HepG2 (cell line): Measurements from ENCODE around the gene NUTF2. TPM values are rescaled to one million over a fixed set of nuclear protein-coding genes. Genes with fewer than 3 reads are reported as not detected.

ENCODE experiments used
- ATAC-seq: fragments of 200-7000 bp; cut with Tn5 transposase; 3 replicates; pipeline ENCODE4 v1.9.1; 2020; ENCODE audit warnings: mild to moderate bottlenecking, moderate library complexity
- BruUV-seq: library from RNA; stranded (reverse); fragments of 400-500 nt; replicated peaks from 2 replicates; lab custom pipeline; 2021; lab: Mats Ljungman, UMichigan
- CTCF ChIA-PET: fragments of 300-600 bp; formaldehyde crosslinking; extraction: SDS; loops from one replicate; lab custom pipeline; 2021; ENCODE audit warnings: low total read pairs, inconsistent platforms, low intra/inter-chr PET ratio; lab: Yijun Ruan, JAX
- POLR2A ChIA-PET: fragments of 350-600 bp; sonication (Branson Sonifier 250); formaldehyde crosslinking; loops from one replicate; lab custom pipeline; 2020; ENCODE audit warnings: antibody characterized with exemption, inconsistent platforms; lab: Yijun Ruan, JAX
- DNase-seq: peaks from one replicate; pipeline ENCODE4 v3.0.0-alpha.2; 2015; ENCODE audit warnings: low spot score
- FAIRE-seq: peaks from 3 replicates; lab custom pipeline; 2011; peaks lifted over from hg19 to GRCh38; lab: Jason Lieb, UNC
- H2AFZ ChIP-seq: one replicate; pipeline ENCODE4 v1.6.1; 2011; ENCODE audit warnings: low read length, inconsistent platforms
- H3K27ac ChIP-seq: fragments of 300-600 bp; 3 replicates; pipeline ENCODE4 v1.8.0; 2011; ENCODE audit warnings: mixed run types, mild to moderate bottlenecking, mixed read lengths, low read length, inconsistent platforms; ENCODE audit not compliant: insufficient read depth; ENCODE audit errors: extremely low read length
- H3K27me3 ChIP-seq, 2 experiments: fragments of 200-600 bp in 1 of 2; 2 replicates in 1 of 2; 3 replicates in 1 of 2; pipeline versions ENCODE4 v1.6.0 to v1.8.0; 2011; ENCODE audit warnings: low read length in 2 of 2, mild to moderate bottlenecking in 2 of 2, moderate library complexity in 2 of 2, inconsistent platforms in 1 of 2; ENCODE audit not compliant: insufficient read depth in 2 of 2, control insufficient read depth in 1 of 2
- H3K36me3 ChIP-seq, 2 experiments: fragments of 200-600 bp in 1 of 2; replicated peaks in 1 of 2; 2 replicates in 1 of 2; 3 replicates in 1 of 2; pipeline versions ENCODE4 v1.5.1 to v1.8.0; 2011; ENCODE audit warnings: low read length in 2 of 2, inconsistent platforms in 1 of 2; ENCODE audit not compliant: insufficient read depth in 2 of 2, control insufficient read depth in 1 of 2
- H3K4me1 ChIP-seq: 2 replicates; pipeline ENCODE4 v1.5.1; 2012; ENCODE audit warnings: low read length, inconsistent platforms; ENCODE audit not compliant: insufficient read depth
- H3K4me2 ChIP-seq: 2 replicates; pipeline ENCODE4 v1.6.0; 2011; ENCODE audit warnings: low read depth, low read length, inconsistent platforms
- H3K4me3 ChIP-seq, 3 experiments: fragments of 200-600 bp in 1 of 3; sonication (generic), shearing (Covaris generic) in 1 of 3; replicated peaks in 1 of 3; 2 replicates each; pipeline ENCODE4 v1.5.1; 2011 to 2016; ENCODE audit warnings: low read length in 3 of 3, inconsistent platforms in 2 of 3, low read depth in 2 of 3, mild to moderate bottlenecking in 2 of 3, control low read depth in 1 of 3, mixed read lengths in 1 of 3; ENCODE audit not compliant: insufficient read depth in 1 of 3
- H3K79me2 ChIP-seq: one replicate; pipeline ENCODE4 v1.6.1; 2011; ENCODE audit warnings: low read length, inconsistent platforms; ENCODE audit not compliant: insufficient read depth
- H3K9ac ChIP-seq: 2 replicates; pipeline ENCODE4 v1.6.0; 2011; ENCODE audit warnings: mild to moderate bottlenecking, low read depth, low read length, inconsistent platforms; ENCODE audit not compliant: insufficient read depth
- H3K9me3 ChIP-seq: 2 replicates; pipeline ENCODE4 v1.5.1; 2012; ENCODE audit warnings: mild to moderate bottlenecking, low read length
- H4K20me1 ChIP-seq: 2 replicates; pipeline ENCODE4 v1.6.0; 2011; ENCODE audit warnings: inconsistent platforms, mild to moderate bottlenecking, low read length, moderate library complexity; ENCODE audit not compliant: insufficient read depth
- CBX2 ChIP-seq, 2 experiments: fragments of 200-600 bp in 1 of 2; sonication (generic); formaldehyde crosslinking in 1 of 2; IDR thresholded peaks; 2 replicates each; pipeline versions ENCODE4 v1.7.0 to v1.8.1; 2018 to 2022; ENCODE audit warnings: low read depth in 2 of 2, low read length in 1 of 2, mild to moderate bottlenecking in 1 of 2, missing genetic modification reagents in 1 of 2
- MEIS1 ChIP-seq: sonication (generic); formaldehyde crosslinking; IDR thresholded peaks from 2 replicates; pipeline ENCODE4 v1.9.0; 2021; ENCODE audit warnings: mild to moderate bottlenecking, missing genetic modification reagents, moderate library complexity, borderline replicate concordance
- NR2F1 ChIP-seq, 2 experiments: fragments of 450-650 bp in 1 of 2; formaldehyde crosslinking in 1 of 2; IDR thresholded peaks; 2 replicates each; pipeline versions ENCODE4 v1.5.0 to v1.6.1; 2016 to 2020; ENCODE audit warnings: mild to moderate bottlenecking in 1 of 2, missing compliant biosample characterization in 1 of 2, missing genetic modification reagents in 1 of 2, moderate library complexity in 1 of 2
- NRL ChIP-seq: sonication (generic); formaldehyde crosslinking; IDR thresholded peaks from 2 replicates; pipeline ENCODE4 v1.5.0; 2020; ENCODE audit warnings: missing genetic modification reagents, mild to moderate bottlenecking, moderate library complexity, borderline replicate concordance
- ZBTB33 ChIP-seq: sonication (generic); formaldehyde crosslinking; IDR thresholded peaks from 2 replicates; pipeline ENCODE4 v1.4.0; 2020; ENCODE audit warnings: missing genetic modification reagents
- ZBTB38 ChIP-seq: sonication (generic); formaldehyde crosslinking; IDR thresholded peaks from 2 replicates; pipeline ENCODE4 v1.5.1; 2020; ENCODE audit warnings: mild to moderate bottlenecking, missing genetic modification reagents
- ZNF383 ChIP-seq: sonication (generic); formaldehyde crosslinking; IDR thresholded peaks from 2 replicates; pipeline ENCODE4 v1.4.0; 2020; ENCODE audit warnings: missing genetic modification reagents, mild to moderate bottlenecking, borderline replicate concordance
- WGBS: methylation state at CpG from one replicate; pipeline ENCODE4 v1.1.6; 2017; ENCODE audit warnings: low lambda C conversion rate; 5-methylcytosine and 5-hydroxymethylcytosine counted together
- in situ Hi-C: cut with HindIII; loops from 2 replicates; pipeline ENCODE4 v1.10.0; 2017; ENCODE audit warnings: low pct_unique_long_range_greater_than_20kb; ENCODE audit not compliant: extremely low pct_ligation_motif_present
- intact Hi-C: fragments of 100-400 bp; cut with micrococcal nuclease; formaldehyde crosslinking; loops from one replicate; pipeline ENCODE4 v1.10.0; 2022; ENCODE audit not compliant: unreplicated experiment
- polyA plus RNA-seq, 8 experiments: library from polyadenylated mRNA; depleted of rRNA in 3 of 8; stranded (reverse) in 7 of 8; unstranded in 1 of 8; fragments of >200 nt; fragmentation: Illumina TruSeq in 4 of 8; extraction: Trizol in 4 of 8; gene quantifications; 2 replicates each; pipeline versions ENCODE4 v1.2.1 to v1.2.3, GENCODE V29; 2011 to 2016; ENCODE audit warnings: low read depth in 4 of 8, missing spikeins in 1 of 8, mixed read lengths in 1 of 8; ENCODE audit not compliant: insufficient read depth in 1 of 8
- total RNA-seq, 5 experiments: library from RNA; depleted of rRNA; stranded (reverse); fragments of >200 nt; fragmentation: Illumina TruSeq; extraction: Trizol; gene quantifications; 2 replicates each; pipeline ENCODE4 v1.2.3, GENCODE V29; 2016; ENCODE audit warnings: low read depth in 1 of 5
- TF ChIP-seq, protein P1 (sequence below): sonication (generic); formaldehyde crosslinking; IDR thresholded peaks from 2 replicates; pipeline ENCODE4 v1.4.0; 2020; ENCODE audit warnings: mild to moderate bottlenecking, missing genetic modification reagents

The NUTF2 gene
- total and polyA plus RNA-seq, 2 of the 13 experiments (the other 11 are each of a cell fraction or from before 2014, with no cell fraction given): 168 to 214 TPM

DNA sequence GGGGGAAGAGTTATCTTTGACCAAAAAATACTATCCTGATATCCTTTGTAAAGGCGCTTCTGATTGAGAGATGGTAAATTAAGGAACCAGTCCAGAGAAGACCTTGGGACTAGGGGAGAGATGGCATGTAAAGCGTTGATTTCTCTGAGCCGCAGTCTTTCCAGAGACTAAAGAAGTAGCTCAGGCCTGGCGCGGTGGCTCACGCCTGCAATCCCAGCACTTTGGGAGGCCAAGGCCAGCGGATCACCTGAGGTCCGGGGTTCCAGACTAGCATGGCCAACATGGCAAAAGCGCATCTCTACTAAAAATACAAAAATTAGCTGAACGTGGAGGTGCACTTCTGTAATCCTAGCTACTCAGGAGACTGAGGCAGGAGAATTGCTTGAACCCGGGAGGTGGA is 1.4 kb downstream of the NUTF2 start:
- no peak for DNase-seq
- BruUV-seq: no TSS peak
- Histone ChIP-seq H3K79me2 (peaks cover 81% of the 10 kb centered on the region), H3K27ac (peak overlapping the region; percentile 88), H4K20me1 (peaks cover 36% of the 10 kb centered on the region), H3K4me1 (peaks cover 45% of the 10 kb centered on the region), H3K36me3 (peaks cover 0 to 8% of the 10 kb centered on the region in 2 experiments; a peak in 3 of 5 replicates), H3K9ac (peak overlapping the region; percentile 99), H3K4me2 (peak overlapping the region; percentile 85), H3K9me3 (no peaks in the 10 kb centered on the region), H3K27me3 (no peaks in the 10 kb centered on the region; a peak in 1 of 5 replicates), H2AFZ (no peak overlapping the region), H3K4me3 (peak overlapping the region; percentile 97 to 99 (median 97))
- WGBS: 83% methylated on average over 11 of the region's 11 CpGs
- in situ Hi-C loops (no loop called here), intact Hi-C loops (no loop called here)
- ChIA-PET CTCF (no interaction called here), POLR2A (interaction anchor here (1.2 to 6.2 kb wide), 2 partner anchors 10 to 14 kb away, joined by 4 to 47 read pairs; no protein-coding TSS in a partner anchor)
- no peak for ATAC-seq
- no peak for FAIRE-seq
- TF ChIP-seq MEIS1 (CRISPR knock-in tag) (0 out of 2 replicates have a peak, but pooled peaks have one; percentile 10), ZNF383 (no peak), ZBTB33 (CRISPR knock-in tag) (peak; percentile 66), ZBTB38 (peak; percentile 73; the same call in 1 of the 2 replicates), NRL (CRISPR knock-in tag) (0 out of 2 replicates have a peak, but pooled peaks have one; percentile 13), CBX2 (IDR thresholded peaks at IDR 0.05; ENCODE audit: low read depth, low read length) (no peak), CBX2 (CRISPR knock-in tag; IDR thresholded peaks at IDR 0.05; ENCODE audit: low read depth) (no peak), NR2F1 (CRISPR knock-in tag; IDR thresholded peaks at IDR 0.05) (0 out of 4 replicates have a peak, but pooled peaks of 1 of the 2 experiments have one; percentile 10)
- TF ChIP-seq, protein P1, sequence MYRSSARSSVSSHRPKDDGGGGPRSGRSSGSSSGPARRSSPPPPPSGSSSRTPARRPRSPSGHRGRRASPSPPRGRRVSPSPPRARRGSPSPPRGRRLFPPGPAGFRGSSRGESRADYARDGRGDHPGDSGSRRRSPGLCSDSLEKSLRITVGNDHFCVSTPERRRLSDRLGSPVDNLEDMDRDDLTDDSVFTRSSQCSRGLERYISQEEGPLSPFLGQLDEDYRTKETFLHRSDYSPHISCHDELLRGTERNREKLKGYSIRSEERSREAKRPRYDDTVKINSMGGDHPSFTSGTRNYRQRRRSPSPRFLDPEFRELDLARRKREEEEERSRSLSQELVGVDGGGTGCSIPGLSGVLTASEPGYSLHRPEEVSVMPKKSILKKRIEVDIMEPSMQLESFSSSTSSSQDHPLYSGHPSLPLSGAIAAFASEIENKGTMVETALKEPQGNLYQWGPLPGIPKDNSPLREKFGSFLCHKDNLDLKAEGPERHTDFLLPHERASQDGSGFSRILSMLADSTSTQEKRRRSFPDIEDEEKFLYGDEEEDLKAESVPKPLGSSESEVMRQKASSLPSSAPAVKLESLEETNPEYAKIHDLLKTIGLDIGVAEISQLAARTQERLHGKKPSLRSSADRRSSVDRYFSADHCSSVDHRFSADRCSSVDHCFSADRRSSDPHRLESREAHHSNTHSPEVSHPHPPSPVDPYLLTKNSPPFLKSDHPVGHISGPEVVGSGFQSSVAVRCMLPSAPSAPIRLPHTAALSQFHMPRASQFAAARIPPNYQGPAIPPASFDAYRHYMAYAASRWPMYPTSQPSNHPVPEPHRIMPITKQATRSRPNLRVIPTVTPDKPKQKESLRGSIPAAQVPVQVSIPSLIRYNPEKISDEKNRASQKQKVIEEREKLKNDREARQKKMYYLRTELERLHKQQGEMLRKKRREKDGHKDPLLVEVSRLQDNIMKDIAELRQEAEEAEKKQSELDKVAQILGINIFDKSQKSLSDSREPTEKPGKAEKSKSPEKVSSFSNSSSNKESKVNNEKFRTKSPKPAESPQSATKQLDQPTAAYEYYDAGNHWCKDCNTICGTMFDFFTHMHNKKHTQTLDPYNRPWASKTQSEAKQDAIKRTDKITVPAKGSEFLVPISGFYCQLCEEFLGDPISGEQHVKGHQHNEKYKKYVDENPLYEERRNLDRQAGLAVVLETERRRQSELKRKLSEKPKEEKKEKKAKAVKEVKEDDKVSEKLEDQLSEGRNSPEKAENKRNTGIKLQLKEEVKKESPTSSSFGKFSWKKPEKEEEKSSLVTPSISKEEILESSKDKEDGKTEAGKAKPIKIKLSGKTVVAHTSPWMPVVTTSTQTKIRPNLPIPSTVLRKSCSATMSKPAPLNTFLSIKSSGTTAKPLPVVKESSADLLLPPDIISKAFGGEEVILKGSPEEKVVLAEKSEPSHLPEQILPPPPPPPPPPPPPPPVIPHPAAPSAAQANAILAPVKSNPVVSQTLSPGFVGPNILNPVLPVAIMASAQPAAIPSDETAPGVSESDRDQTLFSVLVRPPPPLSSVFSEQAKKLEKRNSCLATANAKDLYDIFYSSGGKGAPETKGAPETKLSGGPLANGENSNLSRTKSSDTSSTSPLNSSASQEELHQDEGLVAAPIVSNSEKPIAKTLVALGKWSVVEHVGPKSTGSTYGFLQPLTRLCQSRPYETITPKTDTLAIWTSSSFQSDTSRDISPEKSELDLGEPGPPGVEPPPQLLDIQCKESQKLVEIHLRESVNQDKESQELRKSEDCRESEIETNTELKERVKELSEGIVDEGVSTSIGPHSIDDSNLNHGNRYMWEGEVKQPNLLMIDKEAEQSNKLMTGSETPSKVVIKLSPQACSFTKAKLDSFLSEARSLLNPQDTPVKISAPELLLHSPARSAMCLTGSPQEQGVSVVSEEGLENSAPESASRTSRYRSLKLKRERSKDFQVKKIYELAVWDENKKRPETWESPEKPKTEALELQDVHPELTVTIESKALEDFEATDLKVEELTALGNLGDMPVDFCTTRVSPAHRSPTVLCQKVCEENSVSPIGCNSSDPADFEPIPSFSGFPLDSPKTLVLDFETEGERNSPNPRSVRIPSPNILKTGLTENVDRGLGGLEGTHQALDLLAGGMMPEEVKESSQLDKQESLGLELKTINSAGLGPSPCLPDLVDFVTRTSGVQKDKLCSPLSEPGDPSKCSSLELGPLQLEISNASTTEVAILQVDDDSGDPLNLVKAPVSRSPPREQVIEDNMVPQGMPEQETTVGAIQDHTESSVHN (CRISPR knock-in tag): 0 out of 2 replicates have a peak, but pooled peaks have one; percentile 54
